PFSK-1 (cell line): ENCODE results near the gene PCID2.

Experiments
- FOXP2 ChIP-seq: optimal IDR thresholded peaks from 2 replicates; pipeline ENCODE3; 2011; ENCODE audit warnings: borderline replicate concordance, control low read depth, inconsistent platforms; ENCODE audit not compliant: insufficient read depth; ENCODE audit errors: extremely low read length, extremely low read depth
- POLR2AphosphoS5 ChIP-seq: IDR thresholded peaks from 2 replicates; pipeline ENCODE4 v1.6.1; 2012; ENCODE audit warnings: low read depth, mild to moderate bottlenecking, control low read depth, low read length, moderate library complexity
- SIN3A ChIP-seq: IDR thresholded peaks from 2 replicates; pipeline ENCODE4 v1.6.1; 2012; ENCODE audit warnings: mild to moderate bottlenecking, low read length, moderate library complexity, borderline replicate concordance; ENCODE audit not compliant: insufficient read depth
- TAF1 ChIP-seq: IDR thresholded peaks from 2 replicates; pipeline ENCODE4 v1.6.1; 2012; ENCODE audit warnings: low read length, control low read depth, borderline replicate concordance; ENCODE audit not compliant: insufficient read depth
- TF ChIP-seq, protein P1 (sequence below), 2 experiments: IDR thresholded peaks; 2 replicates each; pipeline versions ENCODE4 v1.6.1 to v1.8.0; 2011 to 2012; ENCODE audit warnings: low read depth in 2 of 2, low read length in 2 of 2, control low read depth in 1 of 2, inconsistent platforms in 1 of 2, mild to moderate bottlenecking in 1 of 2, moderate library complexity in 1 of 2; ENCODE audit not compliant: insufficient read depth in 1 of 2

Gene PCID2

GRCh38 chr13:113157929-113158747 lies 50.3 kb downstream of the PCID2 start, which contains the start of gene PROZ:
TSS of gene PROZ (plus strand) at chr13:113158648. CDS start at chr13:113158661, 13 bp downstream.
- TF ChIP-seq POLR2AphosphoS5 (no peak), SIN3A (no peak), TAF1 (no peak), FOXP2 (no peak)
- TF ChIP-seq, protein P1, sequence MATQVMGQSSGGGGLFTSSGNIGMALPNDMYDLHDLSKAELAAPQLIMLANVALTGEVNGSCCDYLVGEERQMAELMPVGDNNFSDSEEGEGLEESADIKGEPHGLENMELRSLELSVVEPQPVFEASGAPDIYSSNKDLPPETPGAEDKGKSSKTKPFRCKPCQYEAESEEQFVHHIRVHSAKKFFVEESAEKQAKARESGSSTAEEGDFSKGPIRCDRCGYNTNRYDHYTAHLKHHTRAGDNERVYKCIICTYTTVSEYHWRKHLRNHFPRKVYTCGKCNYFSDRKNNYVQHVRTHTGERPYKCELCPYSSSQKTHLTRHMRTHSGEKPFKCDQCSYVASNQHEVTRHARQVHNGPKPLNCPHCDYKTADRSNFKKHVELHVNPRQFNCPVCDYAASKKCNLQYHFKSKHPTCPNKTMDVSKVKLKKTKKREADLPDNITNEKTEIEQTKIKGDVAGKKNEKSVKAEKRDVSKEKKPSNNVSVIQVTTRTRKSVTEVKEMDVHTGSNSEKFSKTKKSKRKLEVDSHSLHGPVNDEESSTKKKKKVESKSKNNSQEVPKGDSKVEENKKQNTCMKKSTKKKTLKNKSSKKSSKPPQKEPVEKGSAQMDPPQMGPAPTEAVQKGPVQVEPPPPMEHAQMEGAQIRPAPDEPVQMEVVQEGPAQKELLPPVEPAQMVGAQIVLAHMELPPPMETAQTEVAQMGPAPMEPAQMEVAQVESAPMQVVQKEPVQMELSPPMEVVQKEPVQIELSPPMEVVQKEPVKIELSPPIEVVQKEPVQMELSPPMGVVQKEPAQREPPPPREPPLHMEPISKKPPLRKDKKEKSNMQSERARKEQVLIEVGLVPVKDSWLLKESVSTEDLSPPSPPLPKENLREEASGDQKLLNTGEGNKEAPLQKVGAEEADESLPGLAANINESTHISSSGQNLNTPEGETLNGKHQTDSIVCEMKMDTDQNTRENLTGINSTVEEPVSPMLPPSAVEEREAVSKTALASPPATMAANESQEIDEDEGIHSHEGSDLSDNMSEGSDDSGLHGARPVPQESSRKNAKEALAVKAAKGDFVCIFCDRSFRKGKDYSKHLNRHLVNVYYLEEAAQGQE (IDR thresholded peaks at IDR 0.05; ENCODE audit: insufficient read depth in 1 of 2, low read depth in 2 of 2, low read length in 2 of 2), result no peak

DNA sequence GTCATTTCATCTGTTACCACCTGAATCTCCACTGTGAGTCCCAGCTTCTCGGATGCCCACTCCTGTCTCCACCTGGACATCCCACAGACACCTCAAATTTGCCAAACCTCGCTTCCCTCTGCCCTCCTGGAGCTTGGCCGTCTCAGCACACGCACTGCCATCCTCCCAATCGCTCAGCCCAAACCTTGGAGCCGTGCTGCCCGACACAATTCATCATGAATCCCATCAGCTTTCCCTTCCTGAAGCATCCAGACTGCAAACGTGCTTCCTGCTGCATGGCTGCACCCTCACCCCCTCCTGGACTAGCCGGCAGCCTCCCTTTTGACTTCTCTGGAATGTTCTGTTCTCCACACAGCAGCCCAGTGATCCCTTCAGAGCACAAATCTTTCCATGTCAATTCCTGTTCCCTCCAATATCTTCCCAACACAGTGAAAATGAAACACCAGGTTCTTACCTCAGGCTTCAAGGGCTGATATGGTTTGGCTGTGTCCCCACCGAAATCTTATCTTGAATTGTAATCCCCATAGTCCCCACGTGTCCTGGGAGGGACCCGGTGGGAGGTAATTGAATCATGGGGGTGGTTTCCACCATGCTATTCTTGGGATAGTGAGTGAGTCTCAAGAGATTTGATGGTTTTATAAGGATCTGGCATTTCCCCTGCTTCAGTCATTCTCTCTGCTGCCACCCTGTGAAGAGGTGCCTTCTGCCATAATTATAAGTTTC lies 51.1 kb downstream of the PCID2 start:
- TF ChIP-seq, protein P1 (IDR thresholded peaks at IDR 0.05; ENCODE audit: insufficient read depth in 1 of 2, low read depth in 2 of 2, low read length in 2 of 2), result no peak
- no peak for TF ChIP-seq TAF1
- TF ChIP-seq POLR2AphosphoS5, result no peak
- no peak for TF ChIP-seq SIN3A

GRCh38 chr13:113155982-113156655 lies 52.4 kb downstream of the PCID2 start:
- TF ChIP-seq POLR2AphosphoS5, result no peak
- TF ChIP-seq FOXP2, result no peak
- TF ChIP-seq, protein P1 (IDR thresholded peaks at IDR 0.05; ENCODE audit: insufficient read depth in 1 of 2, low read depth in 2 of 2, low read length in 2 of 2), result no peak
- TF ChIP-seq SIN3A, result no peak
- no peak for TF ChIP-seq TAF1

DNA sequence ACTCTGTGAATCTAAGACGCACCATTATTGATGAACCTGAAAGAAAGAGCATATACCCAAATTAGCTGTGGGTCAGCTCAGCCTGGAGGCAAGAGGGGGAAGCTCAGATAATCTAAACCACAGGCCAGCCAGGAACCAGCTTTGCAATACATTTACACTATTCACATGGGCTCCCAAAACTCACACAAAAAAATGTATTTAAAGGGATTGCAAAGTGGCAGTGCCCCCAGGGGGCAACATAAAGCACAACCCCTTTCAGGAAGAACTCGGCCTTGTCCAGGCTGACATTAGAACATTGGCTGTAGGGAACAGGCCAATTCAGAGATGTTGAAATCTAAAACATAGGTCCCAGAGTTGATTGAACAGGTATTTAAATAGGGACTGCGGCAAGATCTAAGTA lies 53.3 kb downstream of the PCID2 start:
- TF ChIP-seq POLR2AphosphoS5 (no peak), SIN3A (no peak), FOXP2 (no peak), TAF1 (no peak)
- TF ChIP-seq, protein P1 (IDR thresholded peaks at IDR 0.05; ENCODE audit: insufficient read depth in 1 of 2, low read depth in 2 of 2, low read length in 2 of 2), result no peak
